PFSK-1 (cell line): ENCODE data around the gene COQ7.

Source experiments
- POLR2AphosphoS5 ChIP-seq: IDR thresholded peaks from 2 replicates; pipeline ENCODE4 v1.6.1; 2012; ENCODE audit warnings: low read depth, mild to moderate bottlenecking, control low read depth, low read length, moderate library complexity
- REST ChIP-seq, 2 experiments: IDR thresholded peaks; 2 replicates each; pipeline versions ENCODE4 v1.6.1 to v1.8.0; 2011 to 2012; ENCODE audit warnings: low read depth in 2 of 2, low read length in 2 of 2, control low read depth in 1 of 2, inconsistent platforms in 1 of 2, mild to moderate bottlenecking in 1 of 2, moderate library complexity in 1 of 2; ENCODE audit not compliant: insufficient read depth in 1 of 2
- SIN3A ChIP-seq: IDR thresholded peaks from 2 replicates; pipeline ENCODE4 v1.6.1; 2012; ENCODE audit warnings: mild to moderate bottlenecking, low read length, moderate library complexity, borderline replicate concordance; ENCODE audit not compliant: insufficient read depth
- TAF1 ChIP-seq: IDR thresholded peaks from 2 replicates; pipeline ENCODE4 v1.6.1; 2012; ENCODE audit warnings: low read length, control low read depth, borderline replicate concordance; ENCODE audit not compliant: insufficient read depth

GRCh38 chr16:19090916-19091315, 23.5 kb downstream of the COQ7 start:
- TF ChIP-seq REST (IDR thresholded peaks at IDR 0.05; ENCODE audit: insufficient read depth in 1 of 2, low read depth in 2 of 2, low read length in 2 of 2) (no peak), TAF1 (no peak), POLR2AphosphoS5 (no peak), SIN3A (no peak)
